Neural cell (in vitro differentiated cells): ENCODE measurements around the gene TXLNA. TPM values are rescaled to one million over a fixed set of nuclear protein-coding genes. Genes with fewer than 3 reads are reported as not detected.
"Not testable (repeated sequence)": the region's sequence is repeated elsewhere in the genome, so short reads cannot be mapped to it uniquely, and the experiment has no call there.

ENCODE experiments used
- H2AFZ ChIP-seq: fragments of 200-600, 300-800 bp; sonication (generic), shearing (Covaris generic); 2 replicates; pipeline ENCODE4 v1.6.0; 2014; ENCODE audit warnings: low read depth, mild to moderate bottlenecking, antibody characterized with exemption, low read length, moderate library complexity
- H3F3A ChIP-seq: fragments of 200-600 bp; shearing (Covaris generic); 2 replicates; pipeline ENCODE4 v1.6.1; 2016; ENCODE audit warnings: mild to moderate bottlenecking, moderate library complexity, mixed read lengths, antibody characterized with exemption, low read length; ENCODE audit not compliant: insufficient read depth, poor library complexity, severe bottlenecking
- H3K27ac ChIP-seq: fragments of 200-600, 300-800 bp; sonication (generic), shearing (Covaris generic); 2 replicates; pipeline ENCODE4 v1.5.1; 2014; ENCODE audit warnings: mild to moderate bottlenecking, low read length, moderate library complexity
- H3K27me3 ChIP-seq: fragments of 300-800, 200-600 bp; sonication (generic), shearing (Covaris generic); 2 replicates; pipeline ENCODE4 v1.6.0; 2014; ENCODE audit warnings: mild to moderate bottlenecking, low read depth, low read length, moderate library complexity; ENCODE audit not compliant: insufficient read depth
- H3K36me3 ChIP-seq: fragments of 300-800, 200-600 bp; sonication (generic), shearing (Covaris generic); 2 replicates; pipeline ENCODE4 v1.5.1; 2014; ENCODE audit warnings: mild to moderate bottlenecking, antibody characterized with exemption, low read length, moderate library complexity; ENCODE audit not compliant: insufficient read depth
- H3K4me2 ChIP-seq: fragments of 300-800, 200-600 bp; sonication (generic), shearing (Covaris generic); 2 replicates; pipeline ENCODE4 v1.6.0; 2014; ENCODE audit warnings: mild to moderate bottlenecking, low read length
- H3K4me3 ChIP-seq: fragments of 300-800, 200-600 bp; sonication (generic), shearing (Covaris generic); 2 replicates; pipeline ENCODE4 v1.5.1; 2014; ENCODE audit warnings: mild to moderate bottlenecking, low read length, moderate library complexity
- H3K79me2 ChIP-seq: fragments of 200-600 bp; shearing (Covaris generic); replicated peaks from 2 replicates; pipeline ENCODE4 v1.6.0; 2014; ENCODE audit warnings: mild to moderate bottlenecking, low read length, moderate library complexity; ENCODE audit not compliant: insufficient read depth
- H3K9ac ChIP-seq: fragments of 300-800, 200-600 bp; sonication (generic), shearing (Covaris generic); 2 replicates; pipeline ENCODE4 v1.6.1; 2016; ENCODE audit warnings: mild to moderate bottlenecking, low read length, mixed read lengths
- H3K9me2 ChIP-seq: fragments of 200-600 bp; shearing (Covaris generic); 2 replicates; pipeline ENCODE4 v1.6.1; 2016; ENCODE audit warnings: mild to moderate bottlenecking, low read length, mixed read lengths; ENCODE audit not compliant: insufficient read depth
- H3K9me3 ChIP-seq: fragments of 200-600, 300-800 bp; sonication (generic), shearing (Covaris generic); 2 replicates; pipeline ENCODE4 v1.6.1; 2016; ENCODE audit warnings: mild to moderate bottlenecking, mixed run types, low read length, moderate library complexity, mixed read lengths
- H4K20me1 ChIP-seq: fragments of 200-600 bp; shearing (Covaris generic); 2 replicates; pipeline ENCODE4 v1.6.1; 2016; ENCODE audit warnings: mild to moderate bottlenecking, mixed run types; ENCODE audit not compliant: insufficient read depth
- EP300 ChIP-seq: fragments of 450-650 bp; conservative IDR thresholded peaks from 2 replicates; pipeline ENCODE4 v1.6.1; 2014; ENCODE audit warnings: antibody characterized with exemption, mild to moderate bottlenecking, moderate library complexity; ENCODE audit not compliant: poor library complexity, severe bottlenecking
- EZH2 ChIP-seq: fragments of 200-600, 300-800 bp; shearing (Covaris generic), sonication (generic); IDR thresholded peaks from 2 replicates; pipeline ENCODE4 v1.6.1; 2014; ENCODE audit warnings: antibody characterized with exemption, low read length, borderline replicate concordance, mild to moderate bottlenecking; ENCODE audit not compliant: insufficient read depth, poor library complexity, severe bottlenecking
- MXI1 ChIP-seq: fragments of 450-650 bp; conservative IDR thresholded peaks from 2 replicates; pipeline ENCODE4 v1.6.1; 2014; ENCODE audit warnings: antibody characterized with exemption, mild to moderate bottlenecking; ENCODE audit not compliant: poor library complexity, severe bottlenecking
- POLR2AphosphoS5 ChIP-seq: IDR thresholded peaks from 2 replicates; pipeline ENCODE4 v1.6.1; 2012
- RAD21 ChIP-seq: fragments of 450-650 bp; conservative IDR thresholded peaks from 2 replicates; pipeline ENCODE4 v1.6.1; 2014; ENCODE audit warnings: antibody characterized with exemption, mild to moderate bottlenecking, moderate library complexity
- SMC3 ChIP-seq: fragments of 450-650 bp; conservative IDR thresholded peaks from 2 replicates; pipeline ENCODE4 v1.6.1; 2014; ENCODE audit warnings: antibody characterized with exemption, mild to moderate bottlenecking, moderate library complexity; ENCODE audit not compliant: poor library complexity
- TAF1 ChIP-seq: IDR thresholded peaks from 2 replicates; pipeline ENCODE4 v1.6.1; 2012; ENCODE audit warnings: low read depth
- polyA minus RNA-seq: library from RNA; depleted of rRNA, polyadenylated mRNA; stranded (reverse); fragments of >200 nt; gene quantifications from 2 replicates; pipeline ENCODE4 v1.2.3, GENCODE V29; 2014
- polyA plus RNA-seq: library from polyadenylated mRNA; depleted of rRNA; stranded (reverse); fragments of >200 nt; gene quantifications from 2 replicates; pipeline ENCODE4 v1.2.3, GENCODE V29; 2014
- TF ChIP-seq, protein P1 (sequence below): fragments of 450-650 bp; IDR thresholded peaks from 2 replicates; pipeline ENCODE4 v1.5.1; 2014; ENCODE audit warnings: antibody characterized with exemption, mild to moderate bottlenecking, moderate library complexity; ENCODE audit not compliant: poor library complexity, severe bottlenecking
- TF ChIP-seq, protein P2 (sequence below): IDR thresholded peaks from 2 replicates; pipeline ENCODE4 v1.6.1; 2012; ENCODE audit warnings: borderline replicate concordance

Gene TXLNA
- 34.5 and 39.0 TPM in 2 replicates for polyA plus RNA-seq
- 37.6 and 41.6 TPM in 2 replicates for polyA minus RNA-seq

DNA sequence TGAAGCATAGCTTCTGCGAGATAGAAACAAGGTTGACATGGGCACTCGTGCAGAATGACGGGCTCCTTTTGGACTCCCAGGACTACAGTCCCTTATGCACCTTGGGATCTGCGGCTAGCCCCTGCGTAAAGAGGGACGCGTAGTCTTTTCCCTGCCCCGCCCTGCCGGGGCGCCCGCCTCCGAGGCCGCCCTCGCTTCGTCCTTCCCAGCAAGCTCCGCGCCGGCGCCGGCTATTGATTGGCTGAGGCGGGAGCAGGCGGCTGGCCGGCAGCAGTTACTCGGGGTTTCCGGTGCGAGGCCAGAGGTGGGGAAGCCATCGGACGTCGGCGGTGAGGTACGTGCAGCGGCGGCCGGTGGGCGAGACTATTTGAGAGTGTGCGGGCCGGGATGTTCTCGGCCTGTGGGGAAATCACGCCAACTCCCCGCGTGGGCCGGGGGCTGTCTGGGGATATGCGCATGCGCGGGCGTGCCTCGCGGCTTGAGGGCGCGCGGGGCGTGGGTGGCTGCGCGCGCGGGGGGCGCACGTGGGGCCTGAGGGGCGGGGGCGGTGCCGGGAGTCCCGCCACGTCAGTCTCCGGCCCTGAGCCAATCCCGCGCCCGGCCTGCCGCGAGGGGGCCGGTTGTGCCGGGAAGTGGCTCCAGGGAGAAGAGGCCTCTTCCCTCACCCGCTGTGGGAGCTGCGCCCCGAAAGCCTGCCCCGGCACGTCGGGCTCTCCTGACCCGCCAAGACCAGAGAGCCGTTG lies at the start of gene TXLNA:
Gene TXLNA (plus strand): TSS at position 233 of the 743 bp plus-strand sequence. CDS start 671 bp downstream, outside the sequence.
- H3K9me3 ChIP-seq, result no peaks in the 10 kb centered on the region
- peak; percentile 26 for TF ChIP-seq RAD21
- TF ChIP-seq TAF1, result peak; percentile 55
- TF ChIP-seq EZH2, result no peak
- TF ChIP-seq MXI1, result peak; percentile 90
- TF ChIP-seq, protein P1, sequence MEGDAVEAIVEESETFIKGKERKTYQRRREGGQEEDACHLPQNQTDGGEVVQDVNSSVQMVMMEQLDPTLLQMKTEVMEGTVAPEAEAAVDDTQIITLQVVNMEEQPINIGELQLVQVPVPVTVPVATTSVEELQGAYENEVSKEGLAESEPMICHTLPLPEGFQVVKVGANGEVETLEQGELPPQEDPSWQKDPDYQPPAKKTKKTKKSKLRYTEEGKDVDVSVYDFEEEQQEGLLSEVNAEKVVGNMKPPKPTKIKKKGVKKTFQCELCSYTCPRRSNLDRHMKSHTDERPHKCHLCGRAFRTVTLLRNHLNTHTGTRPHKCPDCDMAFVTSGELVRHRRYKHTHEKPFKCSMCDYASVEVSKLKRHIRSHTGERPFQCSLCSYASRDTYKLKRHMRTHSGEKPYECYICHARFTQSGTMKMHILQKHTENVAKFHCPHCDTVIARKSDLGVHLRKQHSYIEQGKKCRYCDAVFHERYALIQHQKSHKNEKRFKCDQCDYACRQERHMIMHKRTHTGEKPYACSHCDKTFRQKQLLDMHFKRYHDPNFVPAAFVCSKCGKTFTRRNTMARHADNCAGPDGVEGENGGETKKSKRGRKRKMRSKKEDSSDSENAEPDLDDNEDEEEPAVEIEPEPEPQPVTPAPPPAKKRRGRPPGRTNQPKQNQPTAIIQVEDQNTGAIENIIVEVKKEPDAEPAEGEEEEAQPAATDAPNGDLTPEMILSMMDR, result peak; percentile 45
- TF ChIP-seq SMC3, result peak; percentile 39
- TF ChIP-seq, protein P2, sequence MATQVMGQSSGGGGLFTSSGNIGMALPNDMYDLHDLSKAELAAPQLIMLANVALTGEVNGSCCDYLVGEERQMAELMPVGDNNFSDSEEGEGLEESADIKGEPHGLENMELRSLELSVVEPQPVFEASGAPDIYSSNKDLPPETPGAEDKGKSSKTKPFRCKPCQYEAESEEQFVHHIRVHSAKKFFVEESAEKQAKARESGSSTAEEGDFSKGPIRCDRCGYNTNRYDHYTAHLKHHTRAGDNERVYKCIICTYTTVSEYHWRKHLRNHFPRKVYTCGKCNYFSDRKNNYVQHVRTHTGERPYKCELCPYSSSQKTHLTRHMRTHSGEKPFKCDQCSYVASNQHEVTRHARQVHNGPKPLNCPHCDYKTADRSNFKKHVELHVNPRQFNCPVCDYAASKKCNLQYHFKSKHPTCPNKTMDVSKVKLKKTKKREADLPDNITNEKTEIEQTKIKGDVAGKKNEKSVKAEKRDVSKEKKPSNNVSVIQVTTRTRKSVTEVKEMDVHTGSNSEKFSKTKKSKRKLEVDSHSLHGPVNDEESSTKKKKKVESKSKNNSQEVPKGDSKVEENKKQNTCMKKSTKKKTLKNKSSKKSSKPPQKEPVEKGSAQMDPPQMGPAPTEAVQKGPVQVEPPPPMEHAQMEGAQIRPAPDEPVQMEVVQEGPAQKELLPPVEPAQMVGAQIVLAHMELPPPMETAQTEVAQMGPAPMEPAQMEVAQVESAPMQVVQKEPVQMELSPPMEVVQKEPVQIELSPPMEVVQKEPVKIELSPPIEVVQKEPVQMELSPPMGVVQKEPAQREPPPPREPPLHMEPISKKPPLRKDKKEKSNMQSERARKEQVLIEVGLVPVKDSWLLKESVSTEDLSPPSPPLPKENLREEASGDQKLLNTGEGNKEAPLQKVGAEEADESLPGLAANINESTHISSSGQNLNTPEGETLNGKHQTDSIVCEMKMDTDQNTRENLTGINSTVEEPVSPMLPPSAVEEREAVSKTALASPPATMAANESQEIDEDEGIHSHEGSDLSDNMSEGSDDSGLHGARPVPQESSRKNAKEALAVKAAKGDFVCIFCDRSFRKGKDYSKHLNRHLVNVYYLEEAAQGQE, result peak; percentile 23
- TF ChIP-seq EP300, result peak; percentile 82
- peak; percentile 65 for TF ChIP-seq POLR2AphosphoS5
- H3K4me2 ChIP-seq, result peak within 1 kb of the TSS; percentile 74
- peak within 1 kb of the TSS; percentile 73 for H3K9ac ChIP-seq
- H3K27ac ChIP-seq, result peak within 1 kb of the TSS; percentile 75
- peak within 1 kb of the TSS; percentile 54 for H2AFZ ChIP-seq
- no peaks in the 10 kb centered on the region for H3K9me2 ChIP-seq
- H3K4me3 ChIP-seq, result peak within 1 kb of the TSS; percentile 83
- H3K27me3 ChIP-seq, result no peaks in the 10 kb centered on the region
- no peaks in the 10 kb centered on the region for H4K20me1 ChIP-seq
- no peaks in the 10 kb centered on the region for H3F3A ChIP-seq
- H3K36me3 ChIP-seq, result no peaks in the 10 kb centered on the region
- peaks cover 22% of the 10 kb centered on the region for H3K79me2 ChIP-seq

DNA sequence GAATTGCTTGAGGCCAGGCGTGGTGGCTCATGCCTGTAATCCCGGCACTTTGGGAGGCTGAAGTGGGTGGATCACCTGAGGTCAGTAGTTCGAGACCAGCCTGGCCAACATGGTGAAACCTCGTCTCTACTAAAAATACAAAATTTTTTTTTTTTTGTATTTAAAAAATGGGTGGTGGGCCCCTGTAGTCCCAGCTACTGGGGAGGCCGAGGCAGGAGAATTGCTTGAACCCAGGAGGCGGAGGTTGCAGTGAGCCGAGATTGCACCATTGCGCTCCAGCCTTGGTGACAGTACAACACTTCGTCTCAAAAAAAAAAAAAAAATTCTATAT lies 45.6 kb upstream of the TXLNA start:
- H3F3A ChIP-seq, H3K4me3 ChIP-seq, H4K20me1 ChIP-seq, H3K27ac ChIP-seq, H3K9me2 ChIP-seq, H3K4me2 ChIP-seq, H3K36me3 ChIP-seq, H3K9ac ChIP-seq, H2AFZ ChIP-seq, H3K27me3 ChIP-seq, H3K9me3 ChIP-seq: not testable (repeated sequence)
- peaks cover 20% of the 10 kb centered on the region for H3K79me2 ChIP-seq
